Measurements from ENCODE around the gene CEP170. TPM values are rescaled to one million over a fixed set of nuclear protein-coding genes. Genes with fewer than 3 reads are reported as not detected.
"Not testable (repeated sequence)": the region's sequence is repeated elsewhere in the genome, so short reads cannot be mapped to it uniquely, and the experiment has no call there.

The CEP170 gene
- total RNA-seq, 1 donor from 2014 or later = 164 TPM

DNA sequence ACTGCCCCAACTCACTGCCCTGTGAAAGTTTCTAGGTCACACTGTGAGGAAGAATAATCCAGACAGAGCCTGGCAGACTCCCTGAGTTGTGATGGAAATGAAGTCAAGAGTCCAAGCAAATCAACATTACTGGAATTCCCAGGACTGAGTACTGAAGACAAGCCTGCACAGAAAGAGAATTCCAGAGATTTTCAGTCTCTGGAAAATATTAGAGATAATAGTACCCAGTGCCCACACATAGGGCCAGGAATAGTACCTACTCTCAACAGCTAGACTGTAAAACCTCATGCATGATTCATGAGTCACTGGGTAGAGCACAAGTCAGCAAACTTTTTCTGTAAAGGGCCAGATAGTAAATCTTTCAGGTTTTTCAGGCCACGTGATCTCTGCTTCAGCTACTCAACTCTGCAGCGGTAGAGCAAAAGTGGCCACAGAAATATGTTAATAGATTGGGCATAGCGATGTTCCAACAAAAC lies 50.0 kb downstream of the CEP170 start:
- peak overlapping the region; percentile 41 for H3K27ac Mint-ChIP-seq (ENCODE audit: unreplicated experiment)
- Histone ChIP-seq H3K4me2 (ENCODE audit: low read length) (peak overlapping the region; percentile 31), H3K4me3 (ENCODE audit: insufficient read depth, low read depth, low read length) (peak overlapping the region; percentile 9), H3K9ac (ENCODE audit: low read length) (peak overlapping the region; percentile 33), H3K27ac (ENCODE audit: low read depth, low read length) (peak overlapping the region; percentile 68), H3K79me2 (ENCODE audit: insufficient read depth, low read length) (peaks cover 50% of the 10 kb centered on the region)
- not testable (repeated sequence) for H3K27me3 Mint-ChIP-seq (ENCODE audit: low read depth, unreplicated experiment); H3K4me3 Mint-ChIP-seq (ENCODE audit: unreplicated experiment); H3K4me1 ChIP-seq (ENCODE audit: insufficient read depth, low read length); H2AFZ ChIP-seq (ENCODE audit: low read depth, low read length); H3K36me3 ChIP-seq (ENCODE audit: insufficient read depth, low read length); H3K9me3 ChIP-seq (ENCODE audit: insufficient read depth, low read depth, low read length); H4K20me1 ChIP-seq (ENCODE audit: insufficient read depth, low read length); H3K36me3 Mint-ChIP-seq (ENCODE audit: low read depth, unreplicated experiment); H3K27me3 ChIP-seq (ENCODE audit: insufficient read depth, low read length); H3K9me3 Mint-ChIP-seq (ENCODE audit: unreplicated experiment)
- peaks cover 13% of the 10 kb centered on the region for H3K4me1 Mint-ChIP-seq (ENCODE audit: low read depth, unreplicated experiment)
- DNase-seq (ENCODE audit: low read depth) (peak; percentile 87), FAIRE-seq (peak; percentile 93)

DNA sequence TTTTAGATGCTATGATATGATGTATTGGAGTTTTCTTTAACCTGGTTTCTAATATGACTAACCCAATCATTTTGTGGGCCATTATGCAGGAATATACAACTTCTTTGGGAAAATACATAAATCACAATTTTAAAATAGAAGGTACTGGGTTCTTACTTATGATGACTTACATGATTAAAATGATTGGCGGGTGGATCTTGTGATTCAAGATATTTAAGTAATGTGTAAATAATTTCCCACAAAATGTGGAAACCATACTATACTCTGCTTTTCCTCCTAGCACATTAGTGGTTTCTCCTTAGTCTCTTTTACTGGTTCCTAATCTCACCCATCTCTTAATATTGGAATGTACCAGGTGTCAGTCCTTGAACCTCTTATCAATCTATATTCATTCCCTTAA lies 50.7 kb downstream of the CEP170 start:
- H3K27me3 Mint-ChIP-seq (ENCODE audit: low read depth, unreplicated experiment); H3K27me3 ChIP-seq (ENCODE audit: insufficient read depth, low read length); H3K4me1 ChIP-seq (ENCODE audit: insufficient read depth, low read length); H3K4me2 ChIP-seq (ENCODE audit: low read length); H3K9me3 ChIP-seq (ENCODE audit: insufficient read depth, low read depth, low read length); H3K36me3 Mint-ChIP-seq (ENCODE audit: low read depth, unreplicated experiment); H2AFZ ChIP-seq (ENCODE audit: low read depth, low read length); H4K20me1 ChIP-seq (ENCODE audit: insufficient read depth, low read length); H3K36me3 ChIP-seq (ENCODE audit: insufficient read depth, low read length); DNase-seq (ENCODE audit: low read depth); H3K9ac ChIP-seq (ENCODE audit: low read length); H3K4me3 ChIP-seq (ENCODE audit: insufficient read depth, low read depth, low read length); H3K4me3 Mint-ChIP-seq (ENCODE audit: unreplicated experiment); H3K9me3 Mint-ChIP-seq (ENCODE audit: unreplicated experiment): not testable (repeated sequence)
- H3K4me1 Mint-ChIP-seq (ENCODE audit: low read depth, unreplicated experiment) = peaks cover 13% of the 10 kb centered on the region
- FAIRE-seq = peak; percentile 41
- Histone ChIP-seq H3K27ac (ENCODE audit: low read depth, low read length) (peak overlapping the region; percentile 28), H3K79me2 (ENCODE audit: insufficient read depth, low read length) (peaks cover 43% of the 10 kb centered on the region)
- peak overlapping the region; percentile 77 for H3K27ac Mint-ChIP-seq (ENCODE audit: unreplicated experiment)

DNA sequence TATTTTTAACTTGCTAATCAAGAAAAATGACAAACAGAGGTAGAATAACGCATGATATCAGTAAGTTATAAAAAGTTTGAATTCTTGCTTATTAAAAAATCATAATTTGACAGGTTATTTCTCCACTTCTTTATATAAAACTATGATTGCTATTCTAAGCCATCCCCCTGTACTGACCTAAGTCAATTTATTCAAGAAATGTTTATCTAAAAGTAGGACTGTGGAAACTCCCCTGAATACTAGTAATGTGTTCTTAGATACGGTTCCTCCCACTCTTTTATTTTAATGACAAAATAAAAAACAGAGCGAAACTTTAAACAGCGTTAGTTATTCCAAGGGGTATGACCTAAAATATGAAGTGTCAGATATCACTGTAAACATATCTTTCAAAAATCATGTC lies 51.9 kb downstream of the CEP170 start:
- not testable (repeated sequence) for H3K4me1 ChIP-seq (ENCODE audit: insufficient read depth, low read length); H2AFZ ChIP-seq (ENCODE audit: low read depth, low read length); H3K9me3 Mint-ChIP-seq (ENCODE audit: unreplicated experiment); H3K27me3 Mint-ChIP-seq (ENCODE audit: low read depth, unreplicated experiment); H3K27ac ChIP-seq (ENCODE audit: low read depth, low read length); H3K27me3 ChIP-seq (ENCODE audit: insufficient read depth, low read length); H4K20me1 ChIP-seq (ENCODE audit: insufficient read depth, low read length); H3K4me3 Mint-ChIP-seq (ENCODE audit: unreplicated experiment); H3K27ac Mint-ChIP-seq (ENCODE audit: unreplicated experiment); H3K36me3 Mint-ChIP-seq (ENCODE audit: low read depth, unreplicated experiment); DNase-seq (ENCODE audit: low read depth); H3K9ac ChIP-seq (ENCODE audit: low read length); H3K9me3 ChIP-seq (ENCODE audit: insufficient read depth, low read depth, low read length); H3K4me3 ChIP-seq (ENCODE audit: insufficient read depth, low read depth, low read length); H3K4me2 ChIP-seq (ENCODE audit: low read length)
- H3K4me1 Mint-ChIP-seq (ENCODE audit: low read depth, unreplicated experiment) = peaks cover 13% of the 10 kb centered on the region
- peak; percentile 43 for FAIRE-seq
- Histone ChIP-seq H3K79me2 (ENCODE audit: insufficient read depth, low read length) (peaks cover 41% of the 10 kb centered on the region), H3K36me3 (ENCODE audit: insufficient read depth, low read length) (peaks cover 10% of the 10 kb centered on the region)

DNA sequence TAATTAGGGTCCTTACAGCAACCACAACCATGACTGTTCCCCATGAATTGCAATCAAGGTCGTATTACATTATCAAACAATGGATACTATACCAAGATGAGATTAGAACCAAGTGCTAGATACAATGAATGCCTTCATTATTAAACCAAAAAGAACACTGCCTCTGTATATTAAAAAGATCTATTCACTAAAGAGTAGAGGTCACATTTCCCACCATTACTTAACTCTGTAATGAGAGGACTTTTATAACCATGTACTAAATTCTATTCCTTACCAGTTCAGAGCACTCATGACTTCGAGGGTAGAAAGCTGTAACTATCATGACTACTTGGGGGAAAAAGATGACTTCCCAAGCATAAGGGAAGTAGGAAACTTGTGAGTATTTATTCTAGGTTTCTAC lies 53.8 kb downstream of the CEP170 start:
- not testable (repeated sequence) for H3K27ac Mint-ChIP-seq (ENCODE audit: unreplicated experiment); DNase-seq (ENCODE audit: low read depth); H2AFZ ChIP-seq (ENCODE audit: low read depth, low read length); H3K36me3 Mint-ChIP-seq (ENCODE audit: low read depth, unreplicated experiment); H4K20me1 ChIP-seq (ENCODE audit: insufficient read depth, low read length); H3K4me2 ChIP-seq (ENCODE audit: low read length); H3K4me1 ChIP-seq (ENCODE audit: insufficient read depth, low read length); H3K9me3 Mint-ChIP-seq (ENCODE audit: unreplicated experiment); H3K27ac ChIP-seq (ENCODE audit: low read depth, low read length); H3K9ac ChIP-seq (ENCODE audit: low read length); FAIRE-seq; H3K4me3 Mint-ChIP-seq (ENCODE audit: unreplicated experiment); H3K4me3 ChIP-seq (ENCODE audit: insufficient read depth, low read depth, low read length); H3K9me3 ChIP-seq (ENCODE audit: insufficient read depth, low read depth, low read length); H3K27me3 ChIP-seq (ENCODE audit: insufficient read depth, low read length); H3K27me3 Mint-ChIP-seq (ENCODE audit: low read depth, unreplicated experiment)
- H3K36me3 ChIP-seq (ENCODE audit: insufficient read depth, low read length) = peaks cover 21% of the 10 kb centered on the region
- peaks cover 13% of the 10 kb centered on the region for H3K4me1 Mint-ChIP-seq (ENCODE audit: low read depth, unreplicated experiment)
- H3K79me2 ChIP-seq (ENCODE audit: insufficient read depth, low read length) = peaks cover 38% of the 10 kb centered on the region

DNA sequence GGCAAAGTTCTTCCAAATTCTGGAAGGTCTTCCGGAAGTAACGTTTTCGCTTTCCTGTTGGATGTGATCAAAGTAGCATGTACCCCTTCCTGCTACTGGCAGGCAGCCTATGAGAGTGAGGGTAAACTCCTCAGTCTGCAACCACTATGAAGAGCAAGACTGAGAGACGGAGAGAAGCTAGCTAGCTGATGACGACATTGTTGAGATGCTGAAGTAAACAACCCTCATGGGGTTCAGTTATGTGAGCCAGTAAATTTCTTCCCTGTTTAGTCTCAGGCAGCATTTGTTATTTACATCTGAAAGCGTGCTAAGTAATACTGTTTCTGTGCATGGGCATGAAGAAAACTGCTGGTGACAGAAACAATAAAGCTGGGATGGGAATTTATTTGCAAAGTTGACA lies 57.6 kb downstream of the CEP170 start:
- FAIRE-seq; H3K27ac Mint-ChIP-seq (ENCODE audit: unreplicated experiment); H3K4me1 ChIP-seq (ENCODE audit: insufficient read depth, low read length); H3K4me2 ChIP-seq (ENCODE audit: low read length); H3K9me3 ChIP-seq (ENCODE audit: insufficient read depth, low read depth, low read length); H3K4me3 ChIP-seq (ENCODE audit: insufficient read depth, low read depth, low read length); H3K27me3 ChIP-seq (ENCODE audit: insufficient read depth, low read length); H3K27me3 Mint-ChIP-seq (ENCODE audit: low read depth, unreplicated experiment); H3K9ac ChIP-seq (ENCODE audit: low read length); H4K20me1 ChIP-seq (ENCODE audit: insufficient read depth, low read length); H3K9me3 Mint-ChIP-seq (ENCODE audit: unreplicated experiment); H3K4me3 Mint-ChIP-seq (ENCODE audit: unreplicated experiment); H2AFZ ChIP-seq (ENCODE audit: low read depth, low read length); H3K36me3 Mint-ChIP-seq (ENCODE audit: low read depth, unreplicated experiment); DNase-seq (ENCODE audit: low read depth); H3K4me1 Mint-ChIP-seq (ENCODE audit: low read depth, unreplicated experiment); H3K27ac ChIP-seq (ENCODE audit: low read depth, low read length): not testable (repeated sequence)
- peaks cover 23% of the 10 kb centered on the region for H3K79me2 ChIP-seq (ENCODE audit: insufficient read depth, low read length)
- peaks cover 17% of the 10 kb centered on the region for H3K36me3 ChIP-seq (ENCODE audit: insufficient read depth, low read length)

DNA sequence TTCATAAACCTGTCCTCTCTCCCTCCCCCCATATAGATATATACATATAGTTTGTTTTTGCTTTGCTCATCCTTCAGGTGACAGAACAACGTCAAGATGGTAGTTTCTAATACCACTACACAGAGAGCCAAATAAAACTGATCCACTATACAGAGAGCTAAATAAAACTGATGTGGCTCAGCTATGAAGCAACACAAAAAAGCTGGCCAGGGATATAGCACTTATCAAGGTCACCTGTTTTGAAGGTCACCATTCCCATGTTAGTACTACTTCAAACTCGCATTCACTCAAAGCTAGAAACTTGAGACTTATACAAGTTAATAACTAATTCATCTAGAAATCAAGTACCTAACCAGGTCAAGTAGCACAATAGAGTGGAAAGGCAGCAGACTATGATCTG lies 61.8 kb downstream of the CEP170 start:
- H3K27ac ChIP-seq (ENCODE audit: low read depth, low read length); H3K27ac Mint-ChIP-seq (ENCODE audit: unreplicated experiment); H4K20me1 ChIP-seq (ENCODE audit: insufficient read depth, low read length); H3K9me3 ChIP-seq (ENCODE audit: insufficient read depth, low read depth, low read length); DNase-seq (ENCODE audit: low read depth); H3K27me3 ChIP-seq (ENCODE audit: insufficient read depth, low read length); H3K9me3 Mint-ChIP-seq (ENCODE audit: unreplicated experiment); H3K4me3 ChIP-seq (ENCODE audit: insufficient read depth, low read depth, low read length); H3K4me1 ChIP-seq (ENCODE audit: insufficient read depth, low read length); H2AFZ ChIP-seq (ENCODE audit: low read depth, low read length); H3K4me3 Mint-ChIP-seq (ENCODE audit: unreplicated experiment); H3K4me1 Mint-ChIP-seq (ENCODE audit: low read depth, unreplicated experiment); H3K36me3 Mint-ChIP-seq (ENCODE audit: low read depth, unreplicated experiment); H3K4me2 ChIP-seq (ENCODE audit: low read length); H3K9ac ChIP-seq (ENCODE audit: low read length); H3K27me3 Mint-ChIP-seq (ENCODE audit: low read depth, unreplicated experiment); FAIRE-seq: not testable (repeated sequence)
- H3K79me2 ChIP-seq (ENCODE audit: insufficient read depth, low read length) = peaks cover 14% of the 10 kb centered on the region
- peaks cover 13% of the 10 kb centered on the region for H3K36me3 ChIP-seq (ENCODE audit: insufficient read depth, low read length)

Measured in astrocyte (in vitro differentiated cells and primary cell).